Smooth muscle cell (in vitro differentiated cells): ENCODE data around the gene AGBL3. TPM values are rescaled to one million over a fixed set of nuclear protein-coding genes. Genes with fewer than 3 reads are reported as not detected.

Source experiments
- DNase-seq: peaks from one replicate; lab custom pipeline; 2025; ENCODE audit not compliant: unreplicated experiment; lab: John Stamatoyannopoulos, UW
- H2AFZ ChIP-seq: fragments of 200-600 bp; sonication (generic); 2 replicates; pipeline ENCODE4 v1.6.0; 2016; ENCODE audit warnings: antibody characterized with exemption, low read depth, mild to moderate bottlenecking
- H3F3A ChIP-seq: fragments of 200-600 bp; sonication (generic); 2 replicates; pipeline ENCODE4 v1.6.0; 2017; ENCODE audit warnings: antibody characterized with exemption, low read depth
- H3K27ac ChIP-seq: fragments of 200-600 bp; sonication (generic); 2 replicates; pipeline ENCODE4 v1.5.1; 2016; ENCODE audit warnings: low read depth, mild to moderate bottlenecking
- H3K27me3 ChIP-seq: fragments of 200-600 bp; sonication (generic); 2 replicates; pipeline ENCODE4 v1.6.1; 2016; ENCODE audit warnings: low read depth, mild to moderate bottlenecking
- H3K36me3 ChIP-seq: fragments of 200-600 bp; sonication (generic); 2 replicates; pipeline ENCODE4 v1.5.1; 2016; ENCODE audit warnings: low read depth
- H3K4me1 ChIP-seq: fragments of 200-600 bp; sonication (generic); 2 replicates; pipeline ENCODE4 v1.5.1; 2016; ENCODE audit warnings: low read depth
- H3K4me2 ChIP-seq: fragments of 200-600 bp; sonication (generic); 2 replicates; pipeline ENCODE4 v1.6.0; 2016; ENCODE audit warnings: mild to moderate bottlenecking
- H3K4me3 ChIP-seq: fragments of 200-600 bp; sonication (generic); 2 replicates; pipeline ENCODE4 v1.5.1; 2016; ENCODE audit warnings: mild to moderate bottlenecking
- H3K79me2 ChIP-seq: fragments of 200-600 bp; sonication (generic); 2 replicates; pipeline ENCODE4 v1.6.0; 2016; ENCODE audit warnings: low read depth, mild to moderate bottlenecking
- H3K9ac ChIP-seq: fragments of 200-600 bp; sonication (generic); 2 replicates; pipeline ENCODE4 v1.6.0; 2016; ENCODE audit warnings: low read depth
- H3K9me3 ChIP-seq: fragments of 200-600 bp; sonication (generic); replicated peaks from 2 replicates; pipeline ENCODE4 v1.5.1; 2016; ENCODE audit warnings: low read depth
- H4K20me1 ChIP-seq: fragments of 200-600 bp; sonication (generic); 2 replicates; pipeline ENCODE4 v1.6.0; 2016; ENCODE audit warnings: low read depth
- CTCF ChIP-seq: fragments of 200-600 bp; sonication (generic); IDR thresholded peaks from 2 replicates; pipeline ENCODE4 v1.5.1; 2017; ENCODE audit warnings: borderline replicate concordance, mild to moderate bottlenecking, antibody characterized with exemption; ENCODE audit not compliant: insufficient read depth, poor library complexity, severe bottlenecking
- WGBS: methylation state at CpG from one replicate; pipeline ENCODE4 v1.1.7; 2016; ENCODE audit warnings: low lambda C conversion rate; 5-methylcytosine and 5-hydroxymethylcytosine counted together
- polyA plus RNA-seq: library from polyadenylated mRNA; unstranded; fragments of >200 nt; fragmentation: Nextera tagmentation; extraction: Ambion mirVana; gene quantifications from 2 replicates; pipeline ENCODE4 v1.2.1, GENCODE V29; 2016
- total RNA-seq: library from RNA; depleted of rRNA; stranded (reverse); fragments of >200 nt; gene quantifications from 2 replicates; pipeline ENCODE4 v1.2.3, GENCODE V29; 2014

Gene AGBL3
- total and polyA plus RNA-seq, 2 experiments from 2014 or later = 0.23 to 2.5 TPM

- Histone ChIP-seq H3K9me3 (no peaks in the 10 kb centered on the region), H3K27ac (no peak overlapping the region), H3K4me2 (no peak overlapping the region), H3F3A (peaks cover 10% of the 10 kb centered on the region), H3K9ac (no peak overlapping the region), H4K20me1 (no peaks in the 10 kb centered on the region), H3K4me3 (no peak overlapping the region), H3K4me1 (peaks cover 6% of the 10 kb centered on the region), H3K27me3 (no peaks in the 10 kb centered on the region), H2AFZ (no peak overlapping the region), H3K36me3 (no peaks in the 10 kb centered on the region), H3K79me2 (no peaks in the 10 kb centered on the region)
- DNase-seq = no peak
- TF ChIP-seq CTCF = no peak
- WGBS = 50% methylated on average over 2 of the region's 2 CpGs
Measured at GRCh38 chr7:134996097-134996550, 9.8 kb downstream of the AGBL3 start.

GRCh38 chr7:134997214-134997885 is 11.0 kb downstream of the AGBL3 start:
- no peak overlapping the region for H3K27ac ChIP-seq
- no peak overlapping the region for H2AFZ ChIP-seq

GRCh38 chr7:134999136-134999535 is 12.8 kb downstream of the AGBL3 start:
- H3K9me3 ChIP-seq = no peaks in the 10 kb centered on the region
- no peak overlapping the region for H3K4me2 ChIP-seq
- WGBS = 95% methylated on average over 3 of the region's 3 CpGs
- no peak for DNase-seq
- no peak overlapping the region for H3K9ac ChIP-seq
- no peak overlapping the region for H3K27ac ChIP-seq
- H3K4me1 ChIP-seq = no peaks in the 10 kb centered on the region
- no peak overlapping the region for H2AFZ ChIP-seq
- H3K4me3 ChIP-seq = no peak overlapping the region
- no peaks in the 10 kb centered on the region for H3K27me3 ChIP-seq
- H3K79me2 ChIP-seq = no peaks in the 10 kb centered on the region
- H3K36me3 ChIP-seq = no peaks in the 10 kb centered on the region
- H3F3A ChIP-seq = no peaks in the 10 kb centered on the region
- no peak for TF ChIP-seq CTCF
- no peaks in the 10 kb centered on the region for H4K20me1 ChIP-seq

More at GRCh38 chr7:134997214-134997885, 11.0 kb downstream of the AGBL3 start:
- Histone ChIP-seq H4K20me1 (no peaks in the 10 kb centered on the region), H3K9ac (no peak overlapping the region), H3K4me3 (no peak overlapping the region), H3K4me1 (no peaks in the 10 kb centered on the region), H3K9me3 (no peaks in the 10 kb centered on the region), H3K79me2 (no peaks in the 10 kb centered on the region), H3F3A (peaks cover 3% of the 10 kb centered on the region), H3K27me3 (no peaks in the 10 kb centered on the region), H3K4me2 (no peak overlapping the region), H3K36me3 (no peaks in the 10 kb centered on the region)
- 96% methylated on average over 3 of the region's 3 CpGs for WGBS
- no peak for TF ChIP-seq CTCF
- DNase-seq = no peak
